OCI-LY3 (cell line): ENCODE measurements around the gene MERTK.

Source experiments
- EZH2phosphoT487 ChIP-seq: fragments of 200-600 bp; shearing (Covaris generic); IDR thresholded peaks from 2 replicates; pipeline ENCODE4 v1.6.1; 2018; ENCODE audit warnings: antibody characterized with exemption, mixed run types, low read depth
- TF ChIP-seq, protein P1 (sequence below): fragments of 200-600, 300-600 bp; sonication (generic); IDR thresholded peaks from 2 replicates; pipeline ENCODE4 v1.5.1; 2014; ENCODE audit warnings: antibody characterized with exemption, low read length, low read depth

- TF ChIP-seq, protein P1, sequence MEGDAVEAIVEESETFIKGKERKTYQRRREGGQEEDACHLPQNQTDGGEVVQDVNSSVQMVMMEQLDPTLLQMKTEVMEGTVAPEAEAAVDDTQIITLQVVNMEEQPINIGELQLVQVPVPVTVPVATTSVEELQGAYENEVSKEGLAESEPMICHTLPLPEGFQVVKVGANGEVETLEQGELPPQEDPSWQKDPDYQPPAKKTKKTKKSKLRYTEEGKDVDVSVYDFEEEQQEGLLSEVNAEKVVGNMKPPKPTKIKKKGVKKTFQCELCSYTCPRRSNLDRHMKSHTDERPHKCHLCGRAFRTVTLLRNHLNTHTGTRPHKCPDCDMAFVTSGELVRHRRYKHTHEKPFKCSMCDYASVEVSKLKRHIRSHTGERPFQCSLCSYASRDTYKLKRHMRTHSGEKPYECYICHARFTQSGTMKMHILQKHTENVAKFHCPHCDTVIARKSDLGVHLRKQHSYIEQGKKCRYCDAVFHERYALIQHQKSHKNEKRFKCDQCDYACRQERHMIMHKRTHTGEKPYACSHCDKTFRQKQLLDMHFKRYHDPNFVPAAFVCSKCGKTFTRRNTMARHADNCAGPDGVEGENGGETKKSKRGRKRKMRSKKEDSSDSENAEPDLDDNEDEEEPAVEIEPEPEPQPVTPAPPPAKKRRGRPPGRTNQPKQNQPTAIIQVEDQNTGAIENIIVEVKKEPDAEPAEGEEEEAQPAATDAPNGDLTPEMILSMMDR, result no peak
- no peak for TF ChIP-seq EZH2phosphoT487
Observed at GRCh38 chr2:111954602-111955332, 56.4 kb downstream of the MERTK start.
